Suprapubic skin (tissue), 4 donors: ENCODE measurements around the gene SPTLC3.

Experiments used
- POLR2A ChIP-seq, 2 donors: fragments of 450-650 bp; IDR thresholded peaks; one replicate each; pipeline ENCODE4 v1.6.1; 2017; ENCODE audit warnings: antibody characterized with exemption in 2 of 2, mild to moderate bottlenecking in 2 of 2, moderate library complexity in 2 of 2
- POLR2AphosphoS5 ChIP-seq, 3 donors: sonication (generic); formaldehyde crosslinking; IDR thresholded peaks; one replicate each; pipeline ENCODE4 v1.6.1; 2017; ENCODE audit warnings: antibody characterized with exemption in 3 of 3
- TF ChIP-seq, protein P1 (sequence below), 2 donors: fragments of 200-600 bp in 1 of 2; fragments of 450-650 bp in 1 of 2; sonication (generic) in 1 of 2; IDR thresholded peaks; one replicate each; pipeline ENCODE4 v1.5.1; 2016 to 2019; ENCODE audit warnings: antibody characterized with exemption in 2 of 2, mild to moderate bottlenecking in 1 of 2, moderate library complexity in 1 of 2

DNA sequence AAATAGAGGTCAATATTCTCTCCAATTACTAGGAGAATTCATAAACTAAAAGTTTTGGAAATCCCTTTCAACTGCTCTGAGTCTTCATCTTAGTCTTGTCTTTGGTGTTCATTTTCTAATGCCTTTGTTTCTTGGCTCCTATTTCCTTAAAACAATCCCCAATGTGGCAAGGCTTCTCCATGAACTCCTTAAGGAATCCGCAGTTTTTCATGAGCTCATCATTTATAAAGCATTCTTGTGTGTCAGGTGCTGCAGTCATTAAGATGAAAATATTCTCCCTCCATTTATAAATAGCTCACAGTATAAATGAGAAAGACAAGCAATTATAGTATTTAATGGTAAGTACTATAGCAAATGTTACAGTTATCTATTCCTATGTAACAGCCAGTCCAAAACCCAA lies 4.6 kb downstream of the SPTLC3 start:
- TF ChIP-seq, protein P1, sequence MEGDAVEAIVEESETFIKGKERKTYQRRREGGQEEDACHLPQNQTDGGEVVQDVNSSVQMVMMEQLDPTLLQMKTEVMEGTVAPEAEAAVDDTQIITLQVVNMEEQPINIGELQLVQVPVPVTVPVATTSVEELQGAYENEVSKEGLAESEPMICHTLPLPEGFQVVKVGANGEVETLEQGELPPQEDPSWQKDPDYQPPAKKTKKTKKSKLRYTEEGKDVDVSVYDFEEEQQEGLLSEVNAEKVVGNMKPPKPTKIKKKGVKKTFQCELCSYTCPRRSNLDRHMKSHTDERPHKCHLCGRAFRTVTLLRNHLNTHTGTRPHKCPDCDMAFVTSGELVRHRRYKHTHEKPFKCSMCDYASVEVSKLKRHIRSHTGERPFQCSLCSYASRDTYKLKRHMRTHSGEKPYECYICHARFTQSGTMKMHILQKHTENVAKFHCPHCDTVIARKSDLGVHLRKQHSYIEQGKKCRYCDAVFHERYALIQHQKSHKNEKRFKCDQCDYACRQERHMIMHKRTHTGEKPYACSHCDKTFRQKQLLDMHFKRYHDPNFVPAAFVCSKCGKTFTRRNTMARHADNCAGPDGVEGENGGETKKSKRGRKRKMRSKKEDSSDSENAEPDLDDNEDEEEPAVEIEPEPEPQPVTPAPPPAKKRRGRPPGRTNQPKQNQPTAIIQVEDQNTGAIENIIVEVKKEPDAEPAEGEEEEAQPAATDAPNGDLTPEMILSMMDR (IDR thresholded peaks at IDR 0.05), result no peak
- TF ChIP-seq POLR2A (IDR thresholded peaks at IDR 0.05), result no peak
- no peak for TF ChIP-seq POLR2AphosphoS5 (IDR thresholded peaks at IDR 0.05)
